ENCODE data around the gene CFAP157.

DNA sequence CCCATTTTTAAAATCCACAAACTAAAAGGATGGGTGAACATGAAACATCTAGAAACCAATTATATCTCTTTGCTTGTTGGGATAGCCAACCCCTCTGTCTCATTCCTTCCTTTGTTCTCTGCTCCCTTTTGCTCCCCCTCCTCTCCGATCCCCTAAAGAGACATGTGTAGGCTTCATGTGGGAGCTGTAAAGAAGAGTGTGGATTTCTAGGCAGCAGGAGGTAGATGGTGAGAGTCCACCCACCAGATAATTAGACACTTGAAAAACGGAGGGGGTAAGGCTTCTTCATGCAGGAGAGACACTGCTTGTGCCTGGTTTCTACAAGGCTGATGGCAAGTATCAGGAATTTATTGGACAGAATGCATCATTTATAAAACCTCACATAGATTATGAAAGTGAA lies 27.3 kb upstream of the CFAP157 start:
- TF ChIP-seq, protein P1, sequence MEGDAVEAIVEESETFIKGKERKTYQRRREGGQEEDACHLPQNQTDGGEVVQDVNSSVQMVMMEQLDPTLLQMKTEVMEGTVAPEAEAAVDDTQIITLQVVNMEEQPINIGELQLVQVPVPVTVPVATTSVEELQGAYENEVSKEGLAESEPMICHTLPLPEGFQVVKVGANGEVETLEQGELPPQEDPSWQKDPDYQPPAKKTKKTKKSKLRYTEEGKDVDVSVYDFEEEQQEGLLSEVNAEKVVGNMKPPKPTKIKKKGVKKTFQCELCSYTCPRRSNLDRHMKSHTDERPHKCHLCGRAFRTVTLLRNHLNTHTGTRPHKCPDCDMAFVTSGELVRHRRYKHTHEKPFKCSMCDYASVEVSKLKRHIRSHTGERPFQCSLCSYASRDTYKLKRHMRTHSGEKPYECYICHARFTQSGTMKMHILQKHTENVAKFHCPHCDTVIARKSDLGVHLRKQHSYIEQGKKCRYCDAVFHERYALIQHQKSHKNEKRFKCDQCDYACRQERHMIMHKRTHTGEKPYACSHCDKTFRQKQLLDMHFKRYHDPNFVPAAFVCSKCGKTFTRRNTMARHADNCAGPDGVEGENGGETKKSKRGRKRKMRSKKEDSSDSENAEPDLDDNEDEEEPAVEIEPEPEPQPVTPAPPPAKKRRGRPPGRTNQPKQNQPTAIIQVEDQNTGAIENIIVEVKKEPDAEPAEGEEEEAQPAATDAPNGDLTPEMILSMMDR (IDR thresholded peaks at IDR 0.05), result no peak
- TF ChIP-seq, protein P2, sequence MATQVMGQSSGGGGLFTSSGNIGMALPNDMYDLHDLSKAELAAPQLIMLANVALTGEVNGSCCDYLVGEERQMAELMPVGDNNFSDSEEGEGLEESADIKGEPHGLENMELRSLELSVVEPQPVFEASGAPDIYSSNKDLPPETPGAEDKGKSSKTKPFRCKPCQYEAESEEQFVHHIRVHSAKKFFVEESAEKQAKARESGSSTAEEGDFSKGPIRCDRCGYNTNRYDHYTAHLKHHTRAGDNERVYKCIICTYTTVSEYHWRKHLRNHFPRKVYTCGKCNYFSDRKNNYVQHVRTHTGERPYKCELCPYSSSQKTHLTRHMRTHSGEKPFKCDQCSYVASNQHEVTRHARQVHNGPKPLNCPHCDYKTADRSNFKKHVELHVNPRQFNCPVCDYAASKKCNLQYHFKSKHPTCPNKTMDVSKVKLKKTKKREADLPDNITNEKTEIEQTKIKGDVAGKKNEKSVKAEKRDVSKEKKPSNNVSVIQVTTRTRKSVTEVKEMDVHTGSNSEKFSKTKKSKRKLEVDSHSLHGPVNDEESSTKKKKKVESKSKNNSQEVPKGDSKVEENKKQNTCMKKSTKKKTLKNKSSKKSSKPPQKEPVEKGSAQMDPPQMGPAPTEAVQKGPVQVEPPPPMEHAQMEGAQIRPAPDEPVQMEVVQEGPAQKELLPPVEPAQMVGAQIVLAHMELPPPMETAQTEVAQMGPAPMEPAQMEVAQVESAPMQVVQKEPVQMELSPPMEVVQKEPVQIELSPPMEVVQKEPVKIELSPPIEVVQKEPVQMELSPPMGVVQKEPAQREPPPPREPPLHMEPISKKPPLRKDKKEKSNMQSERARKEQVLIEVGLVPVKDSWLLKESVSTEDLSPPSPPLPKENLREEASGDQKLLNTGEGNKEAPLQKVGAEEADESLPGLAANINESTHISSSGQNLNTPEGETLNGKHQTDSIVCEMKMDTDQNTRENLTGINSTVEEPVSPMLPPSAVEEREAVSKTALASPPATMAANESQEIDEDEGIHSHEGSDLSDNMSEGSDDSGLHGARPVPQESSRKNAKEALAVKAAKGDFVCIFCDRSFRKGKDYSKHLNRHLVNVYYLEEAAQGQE (IDR thresholded peaks at IDR 0.05; ENCODE audit: low read depth, low read length), result no peak
- TF ChIP-seq SIN3A (IDR thresholded peaks at IDR 0.05; ENCODE audit: borderline replicate concordance, low read depth, low read length), result no peak
- TF ChIP-seq GATA2 (CRISPR knock-in tag; IDR thresholded peaks at IDR 0.05), result no peak
- TF ChIP-seq YY1 (IDR thresholded peaks at IDR 0.05; ENCODE audit: low read depth), result no peak
- TF ChIP-seq, protein P3, sequence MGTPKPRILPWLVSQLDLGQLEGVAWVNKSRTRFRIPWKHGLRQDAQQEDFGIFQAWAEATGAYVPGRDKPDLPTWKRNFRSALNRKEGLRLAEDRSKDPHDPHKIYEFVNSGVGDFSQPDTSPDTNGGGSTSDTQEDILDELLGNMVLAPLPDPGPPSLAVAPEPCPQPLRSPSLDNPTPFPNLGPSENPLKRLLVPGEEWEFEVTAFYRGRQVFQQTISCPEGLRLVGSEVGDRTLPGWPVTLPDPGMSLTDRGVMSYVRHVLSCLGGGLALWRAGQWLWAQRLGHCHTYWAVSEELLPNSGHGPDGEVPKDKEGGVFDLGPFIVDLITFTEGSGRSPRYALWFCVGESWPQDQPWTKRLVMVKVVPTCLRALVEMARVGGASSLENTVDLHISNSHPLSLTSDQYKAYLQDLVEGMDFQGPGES (IDR thresholded peaks at IDR 0.05; ENCODE audit: low read depth, low read length), result no peak
- TF ChIP-seq MXI1 (IDR thresholded peaks at IDR 0.05; ENCODE audit: low read depth, low read length), result no peak
- TF ChIP-seq EP300 (IDR thresholded peaks at IDR 0.05; ENCODE audit: borderline replicate concordance in 1 of 2, low read depth in 1 of 2, low read length in 1 of 2), result no peak
